GM19035 (cell line): ENCODE measurements around the gene OLAH.

Source experiments
- ATAC-seq: cut with Tn5 transposase; IDR thresholded peaks from one replicate; pipeline ENCODE4 v1.9.1; 2021; ENCODE audit not compliant: unreplicated experiment

Gene OLAH

DNA sequence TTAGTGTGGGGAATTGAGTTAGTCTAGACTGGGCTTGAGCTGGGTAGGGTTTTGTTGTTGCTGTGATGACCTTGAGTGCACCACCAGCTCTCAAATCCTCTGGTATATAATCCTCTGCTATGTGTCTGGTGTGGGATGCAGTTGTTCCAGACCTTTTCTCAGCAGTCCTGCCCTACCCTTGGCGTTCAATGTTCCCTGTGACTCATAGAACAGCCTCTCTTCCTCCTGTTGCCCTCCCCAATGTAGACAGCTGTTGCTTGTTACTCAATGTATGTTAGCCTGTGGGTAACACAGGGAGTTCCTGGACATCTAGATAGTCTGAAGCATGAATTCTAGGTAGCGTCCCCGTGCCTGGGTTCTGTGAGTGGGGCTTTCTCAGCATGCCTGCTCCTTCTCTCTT lies 25.1 kb downstream of the OLAH start:
- no peak for ATAC-seq

DNA sequence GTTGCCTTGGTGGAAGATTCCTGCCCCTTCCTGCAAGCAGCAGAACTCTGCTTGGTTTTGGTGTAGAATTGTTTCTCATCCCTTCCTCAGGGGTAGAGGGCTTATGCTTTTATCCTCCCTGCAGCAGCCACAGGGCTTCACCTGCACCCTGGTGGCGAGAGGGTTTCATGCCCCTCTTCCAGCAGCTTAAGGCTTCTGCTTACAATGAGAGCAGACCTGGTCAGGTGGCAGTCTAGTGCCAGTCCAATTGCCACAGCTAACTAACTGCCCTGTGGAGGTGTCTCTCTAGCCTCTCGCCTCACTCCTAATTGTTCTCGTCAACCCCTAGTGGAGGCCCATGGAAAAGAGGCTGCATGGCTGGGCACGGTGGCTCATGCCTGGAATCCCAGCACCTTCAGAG lies 25.5 kb downstream of the OLAH start:
- no peak for ATAC-seq

DNA sequence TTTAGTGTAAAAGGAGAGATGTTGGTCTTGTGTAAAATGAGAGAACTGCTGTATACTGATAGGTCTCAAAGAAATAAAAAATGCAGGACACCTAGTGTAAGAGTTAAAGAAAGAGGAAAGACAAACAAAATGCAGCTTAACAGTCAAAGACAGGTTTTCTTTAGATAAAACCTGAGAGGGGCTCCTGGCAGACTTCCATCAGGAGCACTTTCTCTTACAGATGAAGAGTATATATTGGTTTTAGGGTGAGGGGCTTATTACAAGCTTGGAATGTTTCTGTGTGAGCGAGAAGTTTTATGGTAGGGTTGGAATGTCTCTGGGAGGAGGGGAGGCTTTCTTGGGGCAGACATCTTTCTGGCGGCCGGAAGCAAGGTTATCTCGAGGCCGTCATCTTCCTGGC lies 28.6 kb downstream of the OLAH start:
- ATAC-seq, result no peak

DNA sequence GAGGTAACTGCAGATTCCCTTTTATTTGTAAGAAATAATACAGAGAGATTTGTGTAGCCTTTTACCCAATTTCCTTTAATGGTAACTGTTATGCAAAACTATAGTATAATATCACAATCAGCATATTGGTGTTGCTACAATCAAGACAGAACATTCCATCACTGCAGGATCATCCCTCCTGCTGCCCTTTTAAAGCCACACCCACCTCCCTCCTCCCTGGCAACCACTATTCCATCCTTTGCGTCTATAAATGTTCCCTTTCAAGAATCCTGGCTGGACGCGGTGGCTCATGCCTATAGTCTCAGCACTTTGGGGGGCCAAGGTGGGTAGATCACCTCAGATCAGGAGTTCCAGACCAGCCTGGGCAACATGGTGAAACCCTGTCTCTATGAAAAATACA lies 31.7 kb downstream of the OLAH start:
- ATAC-seq, result no peak

DNA sequence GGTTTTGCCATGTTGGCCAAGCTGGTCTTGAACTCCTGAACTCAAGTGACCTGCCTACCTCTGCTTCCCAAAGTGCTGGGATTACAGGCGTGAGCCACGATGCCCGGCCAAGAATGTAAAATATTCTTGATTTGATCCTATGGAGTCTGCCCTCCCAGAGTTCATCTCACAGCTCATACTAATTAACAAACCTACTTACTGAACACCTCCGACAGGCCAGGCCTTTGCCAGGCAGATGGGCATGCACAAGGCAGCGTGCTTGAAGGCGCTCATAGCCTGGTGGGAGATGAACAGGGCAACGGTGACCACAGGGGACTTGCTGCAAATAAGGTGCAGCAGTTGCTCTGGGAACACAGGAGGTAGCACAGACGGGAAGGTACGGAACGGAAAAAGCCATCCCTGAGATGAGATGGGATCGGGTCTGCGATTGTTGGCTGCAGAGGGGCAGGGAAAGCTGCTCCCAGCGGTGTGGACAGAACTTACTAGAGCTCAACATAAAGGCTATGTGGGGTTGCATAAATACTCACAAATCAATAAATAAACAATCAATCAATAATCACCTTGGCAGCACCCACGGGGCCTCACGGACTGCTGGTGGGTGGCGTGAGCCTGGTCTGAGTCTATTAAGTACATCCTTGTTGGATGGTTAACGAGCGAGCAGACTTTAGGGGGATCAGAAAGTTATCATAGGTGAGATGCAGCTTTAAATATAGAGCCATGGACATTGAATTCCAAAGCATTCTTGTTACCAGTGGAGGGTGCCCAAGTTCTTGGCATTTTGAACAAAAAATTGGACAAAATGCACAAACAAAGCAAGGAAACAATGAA lies 40.1 kb downstream of the OLAH start:
- ATAC-seq, result no peak

DNA sequence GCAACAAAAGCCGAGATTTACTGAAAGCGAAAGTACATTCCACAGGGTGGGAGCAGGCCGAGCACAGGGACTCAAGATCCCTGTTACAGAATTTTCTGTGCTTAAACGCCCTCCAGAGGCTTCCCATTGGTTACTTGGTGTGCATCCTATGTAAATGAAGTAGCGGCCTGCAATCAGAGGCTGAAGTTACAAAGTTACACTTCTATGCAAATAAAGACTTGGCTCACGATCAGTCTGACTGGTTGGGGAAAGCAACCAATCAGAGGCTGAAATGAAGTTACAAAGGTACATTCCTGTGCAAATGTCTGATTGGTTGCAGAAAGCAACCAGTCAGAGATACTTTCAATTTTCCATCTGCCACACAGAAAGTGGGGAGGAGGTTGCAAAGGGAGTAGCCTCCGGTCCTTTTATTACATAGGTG lies 40.8 kb downstream of the OLAH start:
- ATAC-seq, result no peak

DNA sequence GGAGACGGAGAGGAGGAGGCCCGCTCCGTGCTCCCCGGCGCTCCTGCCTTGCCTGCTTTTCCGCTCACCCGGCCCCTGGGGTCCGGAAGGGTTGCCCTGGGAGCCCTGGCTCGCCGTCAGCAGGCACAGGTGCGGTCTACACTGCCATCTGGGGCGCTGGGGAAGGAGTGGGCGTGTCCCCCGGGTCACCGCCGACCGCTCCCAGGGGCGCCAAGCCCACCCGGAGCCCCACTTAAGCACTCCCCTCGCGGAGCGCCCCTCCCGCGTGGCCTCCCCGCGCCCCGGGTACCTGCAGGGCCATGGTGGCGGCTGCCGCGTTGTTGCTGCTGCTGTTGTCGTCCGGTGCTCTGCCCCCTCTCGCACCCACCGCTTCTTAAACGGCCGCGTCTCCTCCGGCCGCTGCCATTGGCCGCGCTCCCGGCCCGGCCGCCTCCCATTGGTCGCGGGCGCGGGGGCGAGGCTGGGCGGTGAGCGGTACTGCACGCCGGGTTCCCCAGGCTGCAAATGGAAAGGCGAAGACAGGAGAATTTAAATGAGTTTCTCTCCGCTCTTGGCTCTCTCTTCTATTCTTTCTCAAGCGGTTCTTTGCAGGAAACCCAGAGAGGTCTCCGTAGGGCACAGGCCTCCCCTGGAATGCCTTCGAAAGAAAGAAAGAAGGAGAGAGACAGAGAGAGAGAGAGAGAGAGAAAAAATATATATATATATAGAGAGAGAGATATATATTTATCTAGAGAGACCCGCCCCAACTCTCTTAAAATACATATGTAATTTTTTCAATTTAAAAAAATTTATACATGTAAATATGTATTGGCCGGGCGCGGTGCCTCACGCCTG lies 44.9 kb downstream of the OLAH start, which contains the start of gene ACBD7:
Gene ACBD7 (minus strand): TSS at position 349 of the 834 bp plus-strand sequence. CDS start 48 bp downstream, at position 301.
- ATAC-seq, result peak; percentile 99

DNA sequence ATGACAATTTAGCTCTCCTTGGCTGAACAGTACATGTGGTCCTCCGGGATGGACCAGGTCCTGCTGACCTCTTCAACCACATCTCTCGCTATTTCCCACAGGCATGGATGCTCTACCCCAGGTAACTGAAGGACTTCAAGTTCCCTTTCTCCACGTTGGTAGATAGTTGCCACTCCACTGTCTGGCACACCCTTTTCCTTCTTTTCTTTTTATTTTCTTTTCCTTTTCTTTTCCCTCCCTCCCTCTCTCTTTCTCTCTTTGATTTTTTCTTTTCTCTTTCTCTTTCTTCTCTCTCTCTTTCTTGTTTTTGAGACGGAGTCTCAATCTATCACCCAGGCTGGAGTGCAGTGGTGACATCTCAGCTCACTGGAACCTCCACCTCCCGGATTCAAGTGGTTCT lies 47.7 kb downstream of the OLAH start:
- ATAC-seq, result no peak

DNA sequence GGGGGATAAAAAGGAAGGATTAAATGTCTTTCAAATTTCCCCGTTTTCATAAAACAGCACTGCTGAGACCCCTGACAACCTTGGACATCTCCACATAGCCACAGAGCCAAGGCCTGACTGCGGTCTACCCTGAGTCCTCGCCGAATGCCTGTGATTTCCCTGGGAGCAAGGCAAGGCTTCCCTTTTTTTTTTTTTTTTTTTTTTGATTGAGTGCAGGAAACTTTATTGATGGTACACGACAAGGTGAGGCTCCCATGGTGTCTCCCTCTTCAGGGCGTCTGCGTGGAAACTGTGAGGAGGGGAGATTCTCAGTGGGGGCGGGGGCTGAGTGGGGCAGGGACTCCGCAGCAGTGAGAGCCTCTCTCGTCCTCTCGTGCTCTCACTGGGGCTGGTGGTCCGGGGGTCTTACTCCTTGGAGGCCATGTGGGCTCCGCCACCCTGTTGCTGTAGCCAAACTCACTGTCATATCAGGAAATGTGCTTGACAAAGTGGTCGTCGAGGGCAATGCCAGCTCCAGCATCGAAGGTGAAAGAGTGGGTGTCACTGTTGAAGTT lies 49.2 kb downstream of the OLAH start:
- ATAC-seq, result no peak

DNA sequence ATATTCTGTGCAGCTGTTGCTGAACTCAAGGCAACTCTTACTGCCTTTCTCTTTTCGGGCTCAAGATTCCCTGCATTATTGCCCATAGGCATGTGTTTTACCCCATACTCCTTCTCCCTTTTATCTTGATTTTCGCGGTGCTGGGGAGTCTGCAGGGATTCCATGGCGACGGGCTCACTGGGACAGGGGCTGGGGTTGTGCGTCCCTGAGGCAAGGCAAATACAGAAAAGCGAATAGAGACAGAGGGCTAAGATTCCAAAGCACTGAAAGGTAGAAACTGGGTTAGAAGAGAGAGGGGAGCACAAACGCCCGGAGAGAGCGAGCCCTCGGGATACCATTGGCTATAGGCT lies 52.9 kb downstream of the OLAH start:
- ATAC-seq, result peak; percentile 13

DNA sequence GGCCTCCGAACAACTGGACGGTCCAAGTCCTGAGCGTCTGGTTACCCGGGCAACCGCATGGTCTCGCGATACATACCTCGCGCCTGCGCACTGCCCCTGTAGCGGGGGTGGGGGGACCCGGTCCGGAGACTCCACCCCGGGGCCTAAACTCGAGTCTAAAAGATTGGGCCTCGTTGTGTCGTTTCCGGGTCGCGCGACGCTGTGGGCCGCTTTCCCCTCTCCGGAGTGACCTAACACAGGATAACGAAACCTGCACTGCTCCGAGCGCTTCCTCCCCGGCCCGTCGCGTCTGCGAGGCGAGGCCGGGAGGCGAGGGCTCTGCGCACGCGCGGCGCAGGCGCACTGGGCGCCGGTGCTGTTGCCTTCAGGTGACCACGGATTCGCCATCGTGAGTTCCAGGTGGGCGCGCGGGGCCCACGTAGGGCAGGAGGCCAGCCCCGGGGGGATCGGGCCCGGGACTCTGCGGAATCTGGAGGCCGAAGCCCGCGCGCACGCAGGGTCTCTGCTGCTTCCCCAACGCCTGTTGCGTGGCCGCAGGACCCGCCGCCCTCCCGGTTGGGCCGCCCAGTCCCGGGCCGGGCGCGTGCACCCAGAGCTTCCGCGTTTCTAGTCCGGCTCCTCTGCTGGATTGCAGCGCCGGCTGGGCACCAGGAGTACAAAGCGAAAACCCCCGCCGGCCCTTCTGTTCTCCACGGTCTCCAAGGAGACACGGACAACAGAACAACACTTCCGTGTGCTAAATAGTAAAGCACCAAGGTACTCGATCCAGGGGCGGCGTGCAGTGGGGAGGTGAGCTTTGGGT lies 53.5 kb downstream of the OLAH start, which contains the start of gene RPP38:
Gene RPP38 (plus strand): TSS at position 345 of the 802 bp plus-strand sequence. CDS start 5,960 bp downstream, outside the sequence.
- peak; percentile 86 for ATAC-seq

DNA sequence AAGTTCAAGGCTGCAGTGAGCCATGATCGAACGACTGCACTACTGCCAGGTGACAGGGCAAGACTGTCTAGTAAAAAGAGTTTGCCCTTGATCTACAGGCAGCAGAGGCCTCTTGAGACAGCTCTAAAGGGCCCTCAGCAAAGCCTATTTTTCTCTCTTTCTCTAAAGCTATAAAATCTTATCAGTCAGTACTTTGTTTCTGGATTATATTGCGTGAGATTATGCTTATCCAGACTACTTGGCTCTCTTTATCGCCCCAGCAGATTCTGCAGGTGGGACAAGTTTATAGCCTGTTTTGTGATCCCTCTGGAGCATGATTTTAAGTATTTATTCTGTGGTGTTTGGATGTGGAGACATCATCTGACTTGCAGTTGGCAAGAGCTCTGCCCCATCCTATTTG lies 56.1 kb downstream of the OLAH start:
- no peak for ATAC-seq

DNA sequence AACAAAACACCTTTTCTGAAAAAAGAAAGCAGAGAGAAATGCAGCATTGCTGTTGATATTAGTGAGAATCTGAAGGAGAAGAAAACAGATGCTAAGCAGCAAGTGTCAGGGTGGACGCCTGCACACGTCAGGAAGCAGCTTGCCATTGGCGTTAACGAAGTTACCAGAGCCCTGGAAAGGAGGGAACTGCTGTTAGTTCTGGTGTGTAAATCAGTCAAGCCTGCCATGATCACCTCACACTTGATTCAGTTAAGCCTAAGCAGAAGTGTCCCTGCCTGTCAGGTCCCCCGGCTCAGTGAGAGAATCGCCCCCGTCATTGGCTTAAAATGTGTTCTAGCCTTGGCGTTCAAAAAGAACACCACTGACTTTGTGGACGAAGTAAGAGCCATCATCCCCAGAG lies 59.8 kb downstream of the OLAH start:
- no peak for ATAC-seq

DNA sequence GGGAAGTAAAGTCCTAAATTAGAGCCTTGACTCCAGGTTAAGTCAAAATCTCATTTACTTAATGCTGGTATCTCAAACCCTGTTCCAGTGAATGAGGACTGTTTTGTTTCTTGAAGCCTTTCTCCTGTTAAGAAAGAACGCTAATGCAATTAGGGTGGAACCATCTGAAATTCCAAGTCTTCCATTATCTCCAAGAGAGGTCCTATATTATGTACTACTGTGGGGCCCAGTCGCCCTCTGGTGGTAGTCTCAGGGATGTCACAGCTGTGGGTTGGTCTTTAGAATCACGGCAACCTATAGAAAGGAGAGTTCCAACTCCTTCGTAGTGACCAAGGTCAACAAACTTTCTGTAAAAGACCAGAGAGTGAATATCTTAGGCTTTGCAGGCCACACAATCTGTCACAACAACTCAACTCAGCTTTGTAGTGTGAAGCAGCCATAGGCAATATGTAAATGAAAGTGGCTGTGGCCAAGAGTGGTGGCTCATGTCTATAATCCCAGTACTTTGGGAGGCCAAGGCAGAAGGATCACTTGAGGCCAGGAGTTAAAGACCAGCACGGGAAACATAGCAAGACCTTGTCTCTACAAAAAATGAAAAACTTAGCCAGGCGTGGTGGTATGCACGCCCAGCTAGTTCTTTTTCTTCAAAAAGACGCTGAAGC lies 62.7 kb downstream of the OLAH start:
- peak; percentile 83 for ATAC-seq

DNA sequence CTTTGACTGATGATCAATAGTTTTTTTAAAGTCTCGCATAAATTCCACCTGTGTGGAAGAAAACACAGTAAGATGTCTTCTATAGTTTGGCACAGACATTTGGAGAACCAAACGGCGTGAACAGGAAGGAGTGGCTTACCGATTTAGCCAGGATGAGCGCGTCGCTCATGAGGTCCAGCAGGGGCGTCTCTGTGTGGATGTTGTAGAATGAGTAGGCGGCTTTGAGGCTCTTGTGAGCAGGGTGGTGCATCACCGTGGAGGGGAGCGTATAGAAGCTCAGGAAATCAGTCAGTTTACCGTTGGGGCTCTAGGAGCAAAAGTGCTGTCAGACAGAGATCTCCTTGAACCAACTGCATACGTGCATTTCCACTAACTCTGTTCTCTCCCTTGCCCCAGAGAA lies 68.9 kb downstream of the OLAH start:
- no peak for ATAC-seq

DNA sequence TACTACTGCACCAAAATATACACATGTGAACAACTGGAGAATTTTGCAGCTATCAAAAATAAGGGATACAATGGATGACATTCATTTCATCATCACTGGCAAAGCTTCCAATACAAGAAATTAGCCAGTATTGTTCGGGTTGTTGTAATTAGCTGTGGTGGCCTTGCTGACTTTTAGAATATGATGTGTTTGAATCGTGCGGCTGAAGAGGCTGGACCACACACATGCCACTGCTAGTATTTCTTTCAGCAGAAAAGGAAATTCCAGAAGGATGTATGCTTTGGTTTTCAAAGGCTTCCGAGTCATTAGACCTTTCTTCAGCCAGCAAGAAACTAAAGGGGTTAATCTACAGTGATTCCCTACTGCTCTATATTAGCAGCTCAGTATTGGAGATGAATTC lies 70.0 kb downstream of the OLAH start:
- no peak for ATAC-seq

DNA sequence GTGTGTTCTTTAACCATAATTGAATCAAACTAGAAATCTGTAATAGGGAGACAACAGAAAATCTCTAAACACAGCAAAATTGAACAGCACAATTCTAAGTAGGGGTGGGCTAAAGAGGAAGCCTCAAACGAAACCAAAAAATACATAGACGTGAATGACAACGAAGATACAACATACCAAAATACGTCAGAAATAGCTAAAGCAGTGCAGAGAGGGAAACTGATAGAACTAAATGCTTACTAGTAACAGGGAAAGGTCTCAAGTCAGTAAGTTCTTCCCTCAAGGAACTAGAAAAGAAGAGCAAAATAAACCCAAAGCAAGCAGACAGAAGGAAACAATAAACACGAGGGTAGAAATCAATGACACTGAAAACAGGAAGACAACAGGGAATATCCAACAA lies 72.5 kb downstream of the OLAH start:
- no peak for ATAC-seq

DNA sequence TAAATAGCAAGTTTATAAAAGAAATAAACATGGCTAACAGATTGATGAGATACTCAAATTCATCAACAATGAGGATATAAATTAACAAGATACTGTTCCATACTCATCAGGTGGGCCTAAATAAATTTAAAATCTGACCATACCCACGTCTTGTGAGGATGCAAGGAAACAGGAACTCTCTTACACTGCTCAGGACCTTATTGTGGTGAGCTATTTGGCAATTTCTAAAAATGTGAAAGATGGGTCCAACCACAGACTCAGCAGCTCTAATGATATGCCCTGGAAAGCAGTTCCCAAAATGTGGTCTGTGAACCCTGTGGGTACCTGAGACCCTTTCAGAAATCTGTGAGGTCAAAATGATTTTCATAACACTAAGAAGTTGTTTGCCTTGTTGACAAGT lies 74.9 kb downstream of the OLAH start:
- no peak for ATAC-seq

DNA sequence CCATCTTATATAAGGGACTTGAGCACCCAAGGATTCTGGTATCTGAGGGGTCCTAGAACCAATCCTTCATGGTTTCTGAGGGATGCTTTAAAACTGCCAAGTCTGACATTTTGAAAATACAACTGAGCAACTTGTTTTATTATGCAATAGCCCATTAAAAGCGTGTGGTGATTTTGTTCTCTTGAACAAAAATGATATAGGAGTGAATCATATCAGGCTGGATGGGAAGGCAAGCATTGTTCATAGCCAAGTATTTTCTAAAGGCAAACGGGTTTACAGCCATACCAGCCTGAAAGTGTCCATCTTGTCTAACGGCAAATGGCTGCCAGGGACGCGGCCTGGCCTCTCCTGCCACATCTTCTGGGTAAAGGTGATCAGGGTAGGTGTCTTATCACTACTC lies 76.8 kb downstream of the OLAH start:
- no peak for ATAC-seq

DNA sequence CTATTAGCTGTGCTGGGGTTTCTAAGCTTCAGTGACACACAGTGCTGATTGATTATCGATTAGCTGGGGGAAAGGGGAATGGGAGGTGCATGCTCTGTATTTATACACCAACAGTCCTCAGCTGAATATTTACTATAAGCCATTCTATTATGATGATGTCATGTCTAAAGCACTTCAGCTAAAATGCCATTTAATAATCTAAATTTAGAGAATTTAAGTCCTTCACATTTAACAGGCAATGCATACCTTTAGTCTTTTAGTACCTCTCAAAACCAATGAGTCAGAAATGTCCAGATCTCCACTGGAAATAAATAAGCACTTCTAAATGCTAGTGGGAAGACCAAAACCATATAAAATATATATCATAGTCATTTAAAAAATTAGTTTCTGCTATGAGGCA lies 78.0 kb downstream of the OLAH start:
- no peak for ATAC-seq
